HG03159 (cell line): ENCODE results near the gene TYROBP.
"Not testable (repeated sequence)": the region's sequence is repeated elsewhere in the genome, so short reads cannot be mapped to it uniquely, and the experiment has no call there.

Experiments
- ATAC-seq: cut with Tn5 transposase; IDR thresholded peaks from one replicate; pipeline ENCODE4 v1.9.1; 2021; ENCODE audit warnings: mild to moderate bottlenecking, moderate library complexity; ENCODE audit not compliant: unreplicated experiment

The TYROBP gene

DNA sequence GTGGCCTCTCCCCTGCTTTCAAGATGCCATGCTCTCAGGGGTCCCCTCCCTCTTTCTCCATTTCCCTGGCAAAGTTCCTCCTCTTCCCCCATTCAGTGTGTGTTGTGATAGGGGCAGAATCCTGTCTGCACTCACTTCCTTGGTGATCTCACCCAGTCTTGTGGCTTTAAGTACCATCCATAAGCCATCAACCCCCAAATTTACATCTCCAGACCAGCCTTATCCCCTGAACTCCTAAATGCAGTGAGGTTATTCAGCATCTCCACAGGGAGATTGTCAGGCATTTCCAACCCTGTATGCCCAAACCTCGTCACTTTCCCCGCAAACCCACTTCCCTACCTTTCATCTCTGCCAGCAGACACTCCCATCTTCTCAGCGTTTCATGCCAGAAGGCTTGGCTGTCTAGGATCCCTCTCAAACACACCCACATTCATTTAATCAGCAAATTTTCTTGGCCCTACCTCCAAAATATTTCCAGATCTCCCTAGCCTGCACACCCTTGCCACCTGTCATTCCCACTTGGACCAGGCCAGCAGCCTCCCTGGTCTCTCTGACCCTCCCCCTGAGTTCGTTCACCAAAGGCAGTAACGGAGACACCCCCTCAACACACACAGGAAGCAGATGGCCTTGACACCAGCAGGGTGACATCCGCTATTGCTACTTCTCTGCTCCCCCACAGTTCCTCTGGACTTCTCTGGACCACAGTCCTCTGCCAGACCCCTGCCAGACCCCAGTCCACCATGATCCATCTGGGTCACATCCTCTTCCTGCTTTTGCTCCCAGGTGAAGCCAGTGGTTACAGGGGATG is 6.0 kb downstream of the TYROBP start, which contains the start of gene HCST:
Gene HCST (plus strand): TSS at position 676 of the 808 bp plus-strand sequence. CDS start 65 bp downstream, at position 741.
- ATAC-seq = no peak

GRCh38 chr19:35901055-35901644 is 6.9 kb downstream of the TYROBP start:
- no peak for ATAC-seq

GRCh38 chr19:35899547-35900214 is 8.4 kb downstream of the TYROBP start:
- ATAC-seq = peak; percentile 39

- no peak for ATAC-seq
Observed at GRCh38 chr19:35898499-35898809, 9.6 kb downstream of the TYROBP start.

- ATAC-seq = no peak
Observed at GRCh38 chr19:35897706-35898451, 10.2 kb downstream of the TYROBP start.

DNA sequence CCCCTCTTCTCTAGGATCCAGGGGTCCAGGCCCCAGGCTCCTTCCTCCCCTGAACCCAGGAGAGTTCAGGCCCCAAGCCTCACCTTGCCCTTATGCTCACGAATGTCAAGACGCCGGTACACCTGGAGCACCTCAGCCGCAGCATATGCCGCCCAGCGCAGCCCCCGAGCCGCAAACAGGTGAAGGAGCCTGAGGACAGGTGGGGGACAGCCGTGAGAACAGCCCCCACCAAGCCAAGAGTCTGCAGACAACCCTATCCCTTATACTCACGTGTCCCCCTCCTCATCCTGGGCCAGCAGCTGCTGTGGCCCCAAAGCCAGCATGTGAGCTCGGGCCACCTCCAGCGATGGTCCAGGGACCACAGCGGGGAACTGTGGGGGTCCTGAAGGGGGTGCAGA is 11.5 kb downstream of the TYROBP start:
- no peak for ATAC-seq

DNA sequence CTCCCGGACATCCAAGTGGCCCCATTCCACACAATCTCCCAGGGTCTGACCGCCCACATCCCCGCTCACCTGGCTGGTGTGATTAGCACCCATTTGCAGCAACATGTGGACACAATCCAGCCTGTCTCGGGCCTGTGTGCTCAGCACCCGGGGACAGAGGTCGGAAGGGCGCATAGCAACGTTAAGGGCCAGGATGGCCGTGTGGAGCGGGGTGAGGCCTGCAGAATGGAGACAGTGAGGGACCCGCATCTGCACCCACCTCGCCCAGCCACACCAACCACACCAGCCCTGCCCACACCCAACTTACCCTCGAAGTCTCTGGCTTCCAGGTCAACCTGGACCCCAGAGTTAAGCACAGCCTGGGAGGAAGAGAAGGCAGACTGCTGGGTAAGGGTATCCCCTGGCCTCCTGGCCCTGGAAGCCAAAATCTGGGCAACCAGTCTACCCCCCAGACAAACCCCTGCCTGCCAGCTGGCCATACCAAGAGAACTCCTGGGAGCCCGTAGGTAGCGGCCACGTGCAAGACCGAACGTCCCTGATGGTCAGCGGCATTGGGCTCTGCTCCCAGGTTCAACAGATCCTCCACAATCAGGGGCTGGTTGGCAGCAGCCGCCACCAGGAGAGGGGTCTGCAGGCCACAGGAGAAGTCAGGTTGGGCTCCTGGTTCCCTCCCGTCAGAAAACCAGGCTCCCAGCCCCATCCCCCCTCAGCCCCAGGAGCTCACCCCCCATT is 12.0 kb downstream of the TYROBP start:
- ATAC-seq = no peak

DNA sequence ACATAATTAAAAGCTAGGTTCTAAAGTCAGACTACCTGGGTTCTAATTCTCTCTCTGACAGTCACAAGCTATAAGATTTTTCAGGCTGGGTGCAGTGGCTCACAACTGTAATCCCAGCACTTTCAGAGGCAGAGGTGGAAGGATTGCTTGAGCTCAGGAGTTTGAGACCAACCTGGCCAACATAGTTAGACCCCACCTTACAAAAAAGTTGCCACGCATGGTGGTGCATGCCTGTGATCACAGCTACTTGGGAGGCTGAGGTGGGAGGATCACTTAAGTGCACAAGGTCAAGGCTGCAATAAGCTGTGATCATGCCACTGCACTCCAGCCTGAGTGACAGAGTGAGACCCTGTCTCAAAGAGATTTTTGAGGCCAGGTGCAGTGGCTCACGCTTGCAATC is 13.8 kb downstream of the TYROBP start:
- ATAC-seq = no peak

GRCh38 chr19:35891819-35892218 is 16.3 kb downstream of the TYROBP start:
- ATAC-seq = not testable (repeated sequence)

DNA sequence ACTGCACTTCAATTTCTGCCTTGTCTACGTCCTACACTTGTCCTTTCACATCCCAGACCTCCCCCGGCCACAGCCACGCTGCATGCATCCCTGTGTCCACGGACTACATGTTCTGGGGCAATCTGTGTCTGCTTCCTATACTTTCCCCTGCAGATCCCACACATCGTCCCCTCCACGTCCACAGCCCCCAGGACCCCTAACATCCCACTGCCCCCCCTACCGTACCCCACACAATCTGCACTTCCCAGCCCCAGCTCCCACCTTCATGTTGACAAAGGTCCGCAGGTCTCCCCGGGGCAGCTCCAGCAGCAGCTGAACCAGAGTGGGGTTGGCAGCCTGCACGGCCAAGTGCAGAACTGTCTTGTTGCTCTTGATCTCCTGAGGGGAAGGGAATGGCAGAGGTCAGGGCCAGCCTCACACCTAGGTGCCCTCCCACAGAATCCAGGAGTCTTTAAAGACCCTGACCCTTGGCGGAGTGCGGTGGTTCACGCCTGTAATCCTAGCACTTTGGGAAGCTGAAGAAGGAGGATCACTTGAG is 17.9 kb downstream of the TYROBP start:
- no peak for ATAC-seq

GRCh38 chr19:35889370-35890112 is 18.6 kb downstream of the TYROBP start:
- no peak for ATAC-seq

DNA sequence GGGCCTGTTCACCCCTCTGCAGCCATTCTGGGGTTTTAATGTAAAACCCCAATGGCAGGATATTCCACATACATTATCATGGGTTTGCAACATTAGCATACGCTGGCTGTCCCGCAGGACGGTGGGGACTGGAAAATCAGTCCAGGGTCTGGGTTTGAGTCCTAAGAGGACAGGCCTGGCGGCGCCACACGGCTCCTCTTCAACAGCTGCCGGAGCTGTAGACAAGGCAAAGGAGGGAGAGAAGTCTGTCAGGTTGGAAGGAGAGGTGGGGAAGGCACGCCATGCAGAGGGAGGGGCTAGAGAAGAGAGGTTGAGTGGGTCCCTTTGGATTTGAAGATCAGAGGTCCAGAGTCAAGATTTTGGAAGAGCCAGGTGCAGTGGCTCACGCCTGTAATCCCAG is 19.7 kb downstream of the TYROBP start:
- no peak for ATAC-seq

GRCh38 chr19:35887197-35887596 is 20.9 kb downstream of the TYROBP start:
- ATAC-seq = no peak

- no peak for ATAC-seq
Observed at GRCh38 chr19:35885904-35886303, 22.2 kb downstream of the TYROBP start.

DNA sequence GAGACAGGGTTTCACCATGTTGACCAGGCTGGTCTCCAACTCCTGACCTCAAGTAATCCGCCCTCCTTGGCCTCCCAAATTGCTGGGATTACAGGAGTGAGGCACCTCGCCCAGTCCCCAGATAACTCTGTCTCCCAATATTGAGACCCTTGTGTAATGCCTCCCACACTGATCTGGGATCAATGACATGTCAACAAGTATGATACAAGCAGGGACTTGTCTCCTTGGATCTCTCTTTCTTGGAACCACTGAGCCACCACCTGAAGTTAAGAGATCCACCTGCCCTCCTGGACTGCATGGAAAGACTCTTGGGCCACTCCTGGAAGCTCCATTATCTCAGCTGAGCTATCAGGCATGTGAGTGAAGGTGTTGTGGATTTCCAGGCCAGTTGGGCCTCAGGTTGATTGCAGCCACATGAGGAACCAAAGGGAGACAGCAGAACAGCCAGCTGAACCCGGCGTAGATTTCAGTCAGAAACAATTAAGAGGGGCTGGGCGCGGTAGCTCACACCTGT is 22.8 kb downstream of the TYROBP start:
- no peak for ATAC-seq

GRCh38 chr19:35883882-35884281 is 24.2 kb downstream of the TYROBP start:
- no peak for ATAC-seq

- no peak for ATAC-seq
Observed at GRCh38 chr19:35882114-35882832, 25.8 kb downstream of the TYROBP start.

DNA sequence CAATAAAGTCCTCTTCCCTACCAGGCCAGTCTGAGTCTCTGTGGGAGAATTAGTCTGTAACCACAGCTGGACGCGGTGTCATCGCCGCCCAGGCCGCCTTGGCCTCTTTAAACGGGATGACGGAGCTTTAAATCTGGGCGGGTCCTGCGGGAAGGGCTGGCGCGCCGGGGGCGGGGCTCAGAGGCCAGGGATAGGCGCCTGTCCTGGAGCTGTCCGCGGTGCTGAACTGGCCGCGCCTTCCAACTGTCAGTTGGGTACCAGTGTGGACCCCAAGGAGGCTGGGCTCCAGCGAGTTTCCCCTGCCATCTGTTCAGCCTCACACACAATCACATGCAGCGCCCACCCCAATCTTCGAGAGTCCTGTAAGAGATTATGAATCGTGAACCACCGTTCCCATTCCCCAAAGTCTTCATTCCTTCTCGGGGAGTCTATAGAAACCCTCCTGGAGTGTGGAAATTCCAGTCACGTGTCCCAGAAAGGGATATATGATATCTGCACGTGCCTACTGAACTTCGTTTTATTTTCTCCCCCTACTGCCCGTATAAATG is 28.3 kb downstream of the TYROBP start:
- ATAC-seq = no peak

GRCh38 chr19:35879068-35879467 is 29.0 kb downstream of the TYROBP start:
- ATAC-seq = no peak
